Kidney epithelial cell (primary cell): ENCODE results near the gene LTBP1. TPM values are rescaled to one million over a fixed set of nuclear protein-coding genes. Genes with fewer than 3 reads are reported as not detected.

Experiments
- DNase-seq: peaks from one replicate; pipeline ENCODE4 v3.0.0-alpha.2; 2010; ENCODE audit warnings: low read depth
- H3K27me3 ChIP-seq: 2 replicates; pipeline ENCODE4 v1.6.0; 2011; ENCODE audit warnings: low read length; ENCODE audit not compliant: control insufficient read depth, insufficient read depth
- H3K36me3 ChIP-seq: 2 replicates; pipeline ENCODE4 v1.5.1; 2011; ENCODE audit warnings: low read length; ENCODE audit not compliant: control insufficient read depth, insufficient read depth
- H3K4me3 ChIP-seq: 2 replicates; pipeline ENCODE4 v1.5.1; 2011; ENCODE audit warnings: low read depth, mild to moderate bottlenecking, control low read depth, low read length
- total RNA-seq: library from RNA; depleted of rRNA; stranded (reverse); fragments of >200 nt; gene quantifications from 2 replicates; pipeline ENCODE4 v1.2.3, GENCODE V29; 2015
- TF ChIP-seq, protein P1 (sequence below): IDR thresholded peaks from 2 replicates; pipeline ENCODE4 v1.5.1; 2011; ENCODE audit warnings: mild to moderate bottlenecking, moderate library complexity, low read length, control low read depth, inconsistent platforms; ENCODE audit not compliant: insufficient read depth, poor library complexity, severe bottlenecking

Gene LTBP1
- total RNA-seq, 1 donor from 2014 or later, result 39.3 TPM

DNA sequence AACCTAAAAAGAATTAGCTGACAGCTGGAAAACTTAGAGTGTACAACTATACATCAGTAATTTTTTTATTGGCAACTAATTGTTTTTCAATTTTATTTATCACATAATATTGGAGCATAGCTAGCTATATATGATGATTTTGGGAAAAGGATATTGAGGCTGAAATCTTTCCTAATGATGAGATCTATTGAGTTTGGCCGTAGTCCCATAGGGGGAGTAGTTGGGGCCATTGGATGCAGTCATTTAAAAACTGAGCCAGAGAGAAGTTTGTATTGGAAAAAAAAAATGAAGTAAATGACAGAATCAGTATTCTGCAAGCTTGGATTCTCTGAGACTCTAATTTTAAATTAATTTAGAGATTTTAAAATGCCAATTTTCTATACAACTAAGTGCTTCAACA lies 179.8 kb downstream of the LTBP1 start:
- TF ChIP-seq, protein P1, sequence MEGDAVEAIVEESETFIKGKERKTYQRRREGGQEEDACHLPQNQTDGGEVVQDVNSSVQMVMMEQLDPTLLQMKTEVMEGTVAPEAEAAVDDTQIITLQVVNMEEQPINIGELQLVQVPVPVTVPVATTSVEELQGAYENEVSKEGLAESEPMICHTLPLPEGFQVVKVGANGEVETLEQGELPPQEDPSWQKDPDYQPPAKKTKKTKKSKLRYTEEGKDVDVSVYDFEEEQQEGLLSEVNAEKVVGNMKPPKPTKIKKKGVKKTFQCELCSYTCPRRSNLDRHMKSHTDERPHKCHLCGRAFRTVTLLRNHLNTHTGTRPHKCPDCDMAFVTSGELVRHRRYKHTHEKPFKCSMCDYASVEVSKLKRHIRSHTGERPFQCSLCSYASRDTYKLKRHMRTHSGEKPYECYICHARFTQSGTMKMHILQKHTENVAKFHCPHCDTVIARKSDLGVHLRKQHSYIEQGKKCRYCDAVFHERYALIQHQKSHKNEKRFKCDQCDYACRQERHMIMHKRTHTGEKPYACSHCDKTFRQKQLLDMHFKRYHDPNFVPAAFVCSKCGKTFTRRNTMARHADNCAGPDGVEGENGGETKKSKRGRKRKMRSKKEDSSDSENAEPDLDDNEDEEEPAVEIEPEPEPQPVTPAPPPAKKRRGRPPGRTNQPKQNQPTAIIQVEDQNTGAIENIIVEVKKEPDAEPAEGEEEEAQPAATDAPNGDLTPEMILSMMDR, result no peak
- DNase-seq, result no peak
- H3K4me3 ChIP-seq, result no peak overlapping the region
- H3K36me3 ChIP-seq, result no peaks in the 10 kb centered on the region
- H3K27me3 ChIP-seq, result no peaks in the 10 kb centered on the region

DNA sequence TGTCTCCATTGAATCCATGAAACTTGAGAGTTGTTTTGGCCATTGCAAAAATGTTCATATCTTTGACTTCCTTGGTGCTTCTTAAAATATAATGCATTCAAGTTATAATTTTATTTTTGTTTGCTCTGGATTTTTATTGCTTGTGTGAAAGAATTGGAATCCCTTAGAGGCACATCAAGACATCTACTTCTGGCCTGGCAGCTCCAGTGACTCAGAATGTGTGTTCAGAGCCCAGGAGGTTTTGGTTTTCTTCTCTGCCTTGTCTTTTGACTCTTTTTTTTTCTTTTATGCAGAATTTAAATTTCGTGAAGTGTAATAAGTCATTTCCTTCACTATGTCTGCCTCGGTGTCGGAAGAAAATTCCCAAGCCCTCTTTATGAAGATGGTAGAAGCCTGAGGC lies 180.2 kb downstream of the LTBP1 start:
- Histone ChIP-seq H3K36me3 (no peaks in the 10 kb centered on the region), H3K27me3 (no peaks in the 10 kb centered on the region), H3K4me3 (no peak overlapping the region)
- TF ChIP-seq, protein P1, result no peak
- DNase-seq, result no peak

DNA sequence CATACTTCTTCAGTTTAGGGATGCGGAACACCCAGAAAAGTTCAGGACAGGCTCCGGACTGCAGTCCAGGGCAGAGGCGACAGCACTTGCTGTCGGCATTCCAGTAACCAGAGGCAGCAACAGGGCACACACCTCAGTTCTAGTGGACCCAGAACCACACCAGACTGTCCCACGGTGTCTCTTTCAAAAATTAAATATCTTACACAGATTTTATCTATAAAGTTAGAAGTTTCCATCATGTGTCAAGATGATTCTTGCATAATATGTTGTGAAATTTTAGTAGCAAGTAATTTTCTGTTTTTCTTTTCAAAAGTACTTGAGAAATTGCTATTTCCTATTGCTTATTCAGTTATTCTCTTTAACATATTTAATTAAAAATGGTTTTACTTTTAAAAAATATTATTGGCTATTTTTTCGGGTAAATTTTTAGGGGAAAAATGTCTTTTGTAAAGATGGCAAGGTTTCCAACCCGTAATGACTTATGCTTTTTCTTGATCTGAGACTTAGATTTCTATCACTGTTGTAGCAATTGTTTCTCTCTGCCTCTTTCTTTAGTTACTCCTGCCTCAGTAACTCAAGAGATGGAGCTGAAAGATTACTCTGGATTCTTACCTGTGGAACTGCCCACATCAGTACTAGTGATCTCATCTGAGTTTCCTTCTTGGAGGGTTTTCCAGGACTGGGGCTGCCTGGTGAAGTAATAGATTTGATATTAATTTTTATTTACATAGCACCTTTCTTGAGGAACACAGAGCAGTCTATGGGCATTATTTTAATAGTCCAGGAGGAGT lies 182.7 kb downstream of the LTBP1 start:
- DNase-seq, result no peak
- Histone ChIP-seq H3K27me3 (no peaks in the 10 kb centered on the region), H3K36me3 (no peaks in the 10 kb centered on the region), H3K4me3 (no peak overlapping the region)
- TF ChIP-seq, protein P1, result no peak

DNA sequence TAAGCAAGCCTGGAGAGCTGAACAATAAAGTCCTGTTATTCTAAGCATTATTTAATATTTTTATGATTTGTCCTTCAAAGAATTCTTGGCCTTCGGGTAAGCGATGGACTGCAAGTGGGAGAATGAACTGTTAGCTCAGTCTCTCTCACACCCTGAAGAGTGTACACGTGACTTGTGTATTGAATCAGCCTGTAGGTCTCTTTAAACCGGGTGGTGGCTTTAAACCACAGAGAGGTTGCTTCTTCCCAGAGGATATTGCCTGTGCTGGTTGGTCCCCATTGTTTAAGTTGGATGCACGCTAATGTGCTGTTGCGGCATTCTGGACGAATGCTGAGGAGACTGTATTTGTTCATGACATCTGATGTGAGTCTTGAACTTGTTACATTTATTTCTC lies 183.3 kb downstream of the LTBP1 start:
- no peaks in the 10 kb centered on the region for H3K27me3 ChIP-seq

DNA sequence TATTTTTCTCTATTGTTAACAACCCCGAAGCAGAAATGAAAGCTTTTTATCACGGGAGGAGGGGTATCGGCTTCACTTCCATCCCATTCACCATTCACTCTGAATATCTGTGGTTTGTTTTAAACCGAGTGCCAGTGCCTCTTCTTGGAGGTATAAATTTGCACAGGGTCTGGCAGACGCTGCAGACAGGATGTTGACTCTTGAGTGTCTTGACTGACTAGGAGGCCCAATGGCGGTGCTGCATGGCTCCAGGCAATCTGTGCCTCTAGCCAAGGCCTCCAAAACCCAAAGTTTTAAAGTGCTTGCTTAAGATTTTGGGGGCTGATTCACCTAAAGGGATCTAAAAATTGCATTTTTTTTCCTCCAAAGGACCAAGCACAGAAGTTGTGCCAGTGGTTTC lies 183.8 kb downstream of the LTBP1 start:
- no peaks in the 10 kb centered on the region for H3K36me3 ChIP-seq
- no peak for DNase-seq
- H3K27me3 ChIP-seq, result no peaks in the 10 kb centered on the region
- no peak overlapping the region for H3K4me3 ChIP-seq
- TF ChIP-seq, protein P1, result no peak

More for the DNA sequence above, 183.3 kb downstream of the LTBP1 start:
- TF ChIP-seq, protein P1, result no peak
- no peak for DNase-seq
- Histone ChIP-seq H3K4me3 (no peak overlapping the region), H3K36me3 (no peaks in the 10 kb centered on the region)

DNA sequence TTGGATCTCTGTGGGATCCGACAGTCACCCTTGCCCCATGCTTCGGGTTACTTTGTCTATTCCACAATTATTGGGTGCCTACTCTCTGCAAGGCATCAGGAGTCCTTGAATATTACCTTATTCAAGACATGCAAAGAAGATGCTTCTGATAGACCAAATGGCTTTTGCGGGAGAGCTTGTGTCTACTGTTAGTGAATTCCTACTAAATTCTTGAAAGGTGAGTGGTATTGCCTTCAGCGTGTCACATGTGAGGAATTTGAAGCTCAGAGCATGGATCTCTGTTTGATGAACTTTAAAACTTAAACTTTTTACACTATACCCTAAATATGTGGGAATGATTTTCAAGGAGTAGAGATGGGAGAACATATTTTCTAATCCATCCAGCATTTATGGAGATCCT lies 184.4 kb downstream of the LTBP1 start:
- Histone ChIP-seq H3K36me3 (no peaks in the 10 kb centered on the region), H3K4me3 (no peak overlapping the region), H3K27me3 (no peaks in the 10 kb centered on the region)
- TF ChIP-seq, protein P1, result no peak
- no peak for DNase-seq
